ENCODE data around the gene CMIP. TPM values are rescaled to one million over a fixed set of nuclear protein-coding genes. Genes with fewer than 3 reads are reported as not detected.
"Not testable (repeated sequence)": the region's sequence is repeated elsewhere in the genome, so short reads cannot be mapped to it uniquely, and the experiment has no call there.

CMIP gene
- total RNA-seq, 1 experiment from 2014 or later: 16.0 TPM

DNA sequence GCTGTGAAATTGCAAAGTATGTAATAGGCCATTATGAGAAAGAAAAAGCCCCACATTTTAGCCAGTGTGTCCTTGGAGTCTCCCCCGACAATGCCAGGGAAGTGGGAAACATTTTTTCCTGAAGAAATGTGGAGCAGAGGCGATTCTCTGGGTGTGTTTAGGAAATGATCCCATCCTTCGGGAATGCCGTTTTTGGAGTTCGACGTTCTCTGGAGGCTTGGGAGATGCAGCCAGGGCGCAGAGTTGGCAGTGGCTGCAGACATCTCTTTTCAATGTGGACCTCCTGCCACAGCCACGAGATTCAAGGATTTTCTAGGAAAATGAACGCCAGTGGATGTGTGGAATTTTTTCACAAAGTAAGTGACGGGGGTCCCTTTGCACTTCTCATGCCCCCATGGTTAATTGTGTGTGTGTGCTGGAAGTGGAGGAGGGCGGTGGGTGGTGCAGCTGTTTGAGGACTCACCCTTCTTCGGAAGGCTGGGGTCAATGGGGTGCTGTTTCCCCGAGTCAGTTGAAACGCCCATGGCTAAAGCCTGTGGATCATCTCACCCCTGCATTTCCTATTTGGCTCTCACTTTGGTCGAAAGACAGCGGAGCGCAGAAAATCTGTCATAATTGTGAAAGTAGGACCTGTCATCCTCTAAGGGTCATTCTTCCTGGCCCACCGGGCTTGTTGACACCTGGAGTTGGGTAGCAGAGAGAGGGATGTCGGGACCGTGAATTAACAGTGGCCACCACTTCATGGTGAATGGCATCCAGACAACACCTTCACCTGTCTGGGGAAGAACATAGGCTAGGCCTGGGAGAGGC, 73.2 kb downstream of the CMIP start:
- in situ Hi-C loops (cut with HindIII; ENCODE audit: low pct_unique_long_range_greater_than_20kb, low sequenced_read_pairs): no loop called here
- no peak for DNase-seq (ENCODE audit: low read depth)

- no peak for DNase-seq (ENCODE audit: low read depth)
- in situ Hi-C loops (cut with HindIII; ENCODE audit: low pct_unique_long_range_greater_than_20kb, low sequenced_read_pairs): no loop called here
Observed at GRCh38 chr16:81518439-81518757, 73.8 kb downstream of the CMIP start.

- in situ Hi-C loops (cut with HindIII; ENCODE audit: low pct_unique_long_range_greater_than_20kb, low sequenced_read_pairs): no loop called here
- no peak for DNase-seq (ENCODE audit: low read depth)
Observed at GRCh38 chr16:81519301-81520150, 74.9 kb downstream of the CMIP start.

DNA sequence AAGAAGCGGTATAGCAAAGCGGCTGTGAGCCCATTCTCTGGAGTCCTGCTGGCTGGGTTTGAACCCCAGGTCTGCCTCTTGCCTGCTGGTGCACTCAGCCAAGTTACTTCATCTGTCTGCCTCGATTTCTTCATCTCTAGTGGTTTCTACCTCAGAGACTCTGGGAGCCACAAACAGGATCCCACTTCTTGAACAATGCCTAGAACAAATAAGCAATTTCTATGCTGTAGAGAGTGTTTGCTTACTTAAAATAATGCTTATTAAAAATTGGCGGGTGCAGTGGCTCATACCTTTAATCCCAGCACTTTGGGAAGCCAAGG, 75.5 kb downstream of the CMIP start:
- no peak for DNase-seq (ENCODE audit: low read depth)
- in situ Hi-C loops (cut with HindIII; ENCODE audit: low pct_unique_long_range_greater_than_20kb, low sequenced_read_pairs): no loop called here

GRCh38 chr16:81520560-81521135, 76.0 kb downstream of the CMIP start:
- DNase-seq (ENCODE audit: low read depth): no peak
- in situ Hi-C loops (cut with HindIII; ENCODE audit: low pct_unique_long_range_greater_than_20kb, low sequenced_read_pairs): no loop called here

- peak; percentile 82 for DNase-seq (ENCODE audit: low read depth)
- in situ Hi-C loops (cut with HindIII; ENCODE audit: low pct_unique_long_range_greater_than_20kb, low sequenced_read_pairs): no loop called here
Observed at GRCh38 chr16:81521141-81521626, 76.6 kb downstream of the CMIP start.

- DNase-seq (ENCODE audit: low read depth): no peak
Observed at GRCh38 chr16:81522108-81522701, 77.6 kb downstream of the CMIP start.

DNA sequence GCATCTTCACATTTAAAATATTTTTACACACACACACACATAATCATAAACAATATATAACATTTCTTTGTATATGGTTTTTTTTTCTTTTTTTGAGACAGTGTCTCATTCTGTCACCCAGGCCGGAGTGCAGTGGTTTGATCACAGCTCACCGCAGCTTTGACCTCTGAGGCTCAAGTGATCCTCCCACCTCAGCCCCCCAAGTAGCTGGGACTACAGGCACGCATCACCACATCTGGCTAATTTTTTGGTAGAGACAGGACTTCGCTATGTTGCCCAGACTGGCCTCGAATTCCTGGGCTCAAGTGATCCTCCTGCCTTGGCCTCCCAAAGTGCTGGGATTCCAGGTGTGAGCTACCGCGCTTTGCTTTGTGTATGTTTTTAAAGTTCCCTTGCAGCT, 78.2 kb downstream of the CMIP start:
- in situ Hi-C loops (cut with HindIII; ENCODE audit: low pct_unique_long_range_greater_than_20kb, low sequenced_read_pairs); DNase-seq (ENCODE audit: low read depth): not testable (repeated sequence)

More at GRCh38 chr16:81522108-81522701, 77.6 kb downstream of the CMIP start:
- in situ Hi-C loops (cut with HindIII; ENCODE audit: low pct_unique_long_range_greater_than_20kb, low sequenced_read_pairs): no loop called here

DNA sequence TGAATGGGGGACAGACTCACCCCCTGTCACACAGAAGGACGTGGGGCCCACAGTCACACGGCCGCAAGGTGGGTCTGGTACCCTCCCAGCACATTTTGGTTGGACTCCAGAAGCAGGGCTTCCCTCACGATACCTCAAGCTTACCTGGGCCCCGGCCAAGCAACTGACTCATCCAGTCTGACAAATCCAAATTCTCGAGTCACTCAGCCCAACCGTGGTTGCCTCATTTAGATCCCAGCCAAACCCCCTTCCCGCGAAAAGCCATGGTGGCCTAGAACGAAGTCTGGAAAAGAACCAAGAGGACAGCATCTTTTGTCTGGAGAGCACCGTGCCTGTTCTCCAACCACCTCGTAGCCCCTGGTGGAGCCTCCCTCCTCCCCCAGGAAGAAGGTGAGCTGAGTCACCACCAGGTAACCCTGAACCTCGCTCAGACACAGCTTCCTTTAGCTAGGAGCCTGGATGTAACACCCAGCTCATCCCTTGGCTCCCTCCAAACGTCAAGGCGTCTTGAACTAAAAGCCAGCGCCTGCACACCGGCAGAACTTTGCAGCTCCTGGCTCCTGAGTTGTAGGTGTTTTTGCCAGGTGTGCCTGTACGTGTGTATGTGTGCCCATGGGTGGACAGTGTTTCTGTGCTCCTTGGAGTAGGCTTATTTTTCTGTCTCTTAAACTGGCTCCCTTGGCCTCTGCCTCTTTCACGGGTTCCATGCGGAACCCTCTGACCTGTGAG, 78.9 kb downstream of the CMIP start:
- in situ Hi-C loops (cut with HindIII; ENCODE audit: low pct_unique_long_range_greater_than_20kb, low sequenced_read_pairs): no loop called here
- DNase-seq (ENCODE audit: low read depth): peak; percentile 49

DNA sequence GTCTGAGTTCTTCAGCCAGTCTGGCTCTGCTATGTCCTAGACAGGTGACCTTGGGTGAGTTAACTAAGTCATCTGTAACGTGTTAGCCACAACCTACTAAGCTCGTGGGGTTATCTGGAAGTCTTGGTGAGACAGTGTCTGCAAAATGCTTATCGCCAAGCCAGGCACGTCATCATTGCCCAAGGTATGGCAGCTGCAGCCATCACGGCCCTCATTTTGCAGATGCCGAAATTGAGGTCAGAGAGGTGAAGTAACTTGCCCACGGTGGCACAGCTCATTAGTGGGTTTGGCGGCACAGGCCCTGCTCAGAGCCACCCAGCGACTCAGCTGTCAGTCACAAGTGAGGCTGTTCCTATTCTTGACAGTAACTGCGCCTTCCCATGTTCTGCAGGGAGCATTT, 79.8 kb downstream of the CMIP start:
- in situ Hi-C loops (cut with HindIII; ENCODE audit: low pct_unique_long_range_greater_than_20kb, low sequenced_read_pairs): no loop called here
- DNase-seq (ENCODE audit: low read depth): no peak

DNA sequence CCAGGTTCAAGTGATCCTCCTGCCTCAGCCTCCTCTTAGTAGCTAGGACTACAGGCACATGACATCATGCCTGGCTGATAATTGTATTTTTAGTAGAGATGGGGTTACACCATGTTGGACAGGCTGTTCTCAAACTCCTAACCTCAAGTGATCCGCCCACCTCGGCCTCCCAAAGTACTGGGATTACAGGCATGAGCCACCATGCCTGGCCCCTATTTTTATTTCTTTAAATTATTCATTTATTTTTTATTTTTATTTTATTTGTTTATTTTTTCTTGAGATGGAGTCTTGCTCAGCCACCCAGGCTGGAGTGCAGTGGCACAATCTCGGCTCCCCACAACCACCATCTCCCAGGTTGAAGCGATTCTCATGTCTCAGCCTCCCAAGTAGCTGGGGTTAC, 80.3 kb downstream of the CMIP start:
- in situ Hi-C loops (cut with HindIII; ENCODE audit: low pct_unique_long_range_greater_than_20kb, low sequenced_read_pairs); DNase-seq (ENCODE audit: low read depth): not testable (repeated sequence)

DNA sequence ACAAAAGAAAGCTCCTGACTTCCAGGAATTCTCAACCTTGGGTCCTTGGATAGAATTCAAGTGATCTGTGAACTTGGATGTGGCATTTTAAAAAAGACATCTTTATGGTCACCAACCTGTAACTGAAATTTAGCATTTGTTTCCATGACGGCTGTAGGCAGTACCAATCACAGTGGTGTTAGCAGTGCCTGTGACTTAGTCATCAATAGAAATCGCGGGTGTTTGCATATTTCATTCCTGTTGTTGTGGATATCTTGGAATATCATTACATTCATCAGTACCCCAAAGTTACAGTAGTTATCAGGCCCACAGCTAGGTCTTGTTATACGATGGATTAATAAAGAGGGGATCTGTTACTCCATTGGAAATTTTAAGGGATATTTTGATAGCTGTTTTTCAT, 81.6 kb downstream of the CMIP start:
- no peak for DNase-seq (ENCODE audit: low read depth)
- in situ Hi-C loops (cut with HindIII; ENCODE audit: low pct_unique_long_range_greater_than_20kb, low sequenced_read_pairs): no loop called here

DNA sequence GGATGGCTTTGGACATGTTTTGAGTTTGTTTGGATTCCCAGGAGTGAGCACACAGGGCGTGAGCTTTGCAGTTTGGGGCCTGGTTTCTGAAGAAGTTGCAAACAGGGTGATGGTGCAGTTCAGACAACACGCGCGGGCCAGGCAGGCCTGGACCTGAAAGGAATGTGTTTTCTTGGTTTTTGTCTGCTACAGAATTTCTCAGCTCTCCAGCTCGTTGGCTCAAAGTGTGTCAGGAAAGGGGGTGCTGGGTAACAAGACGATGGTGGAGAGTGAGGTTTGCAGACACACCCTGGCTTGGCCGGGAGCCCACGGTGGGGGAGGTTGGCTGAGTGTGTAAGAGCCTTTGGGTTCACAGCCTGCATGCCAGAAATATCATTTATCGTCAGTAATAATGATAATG, 82.3 kb downstream of the CMIP start:
- peak; percentile 93 for DNase-seq (ENCODE audit: low read depth)
- in situ Hi-C loops (cut with HindIII; ENCODE audit: low pct_unique_long_range_greater_than_20kb, low sequenced_read_pairs): no loop called here

- no peak for DNase-seq (ENCODE audit: low read depth)
- in situ Hi-C loops (cut with HindIII; ENCODE audit: low pct_unique_long_range_greater_than_20kb, low sequenced_read_pairs): no loop called here
Observed at GRCh38 chr16:81527477-81528178, 83.0 kb downstream of the CMIP start.

DNA sequence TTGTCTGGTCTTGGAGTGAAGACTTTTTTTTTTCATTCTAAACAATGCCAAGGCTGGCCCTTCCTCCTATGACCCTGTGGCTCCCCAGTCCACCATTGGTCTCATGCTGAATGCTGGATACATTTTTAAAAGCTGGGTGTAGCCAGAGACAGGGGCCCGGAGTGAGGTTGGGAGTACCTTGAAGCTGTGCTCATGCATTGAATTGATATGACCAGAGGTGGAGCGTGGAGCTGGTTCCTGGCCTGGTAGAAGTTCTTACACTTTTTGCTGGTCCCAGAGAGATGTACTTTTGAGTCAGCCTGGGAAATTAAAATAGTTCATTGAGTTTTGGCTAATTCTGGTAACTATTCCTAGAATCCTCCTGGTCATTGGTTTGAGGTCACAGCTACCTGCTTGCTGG, 83.6 kb downstream of the CMIP start:
- no peak for DNase-seq (ENCODE audit: low read depth)
- in situ Hi-C loops (cut with HindIII; ENCODE audit: low pct_unique_long_range_greater_than_20kb, low sequenced_read_pairs): no loop called here

GRCh38 chr16:81530296-81530721, 85.7 kb downstream of the CMIP start:
- DNase-seq (ENCODE audit: low read depth): no peak
- in situ Hi-C loops (cut with HindIII; ENCODE audit: low pct_unique_long_range_greater_than_20kb, low sequenced_read_pairs): no loop called here

- DNase-seq (ENCODE audit: low read depth): no peak
- in situ Hi-C loops (cut with HindIII; ENCODE audit: low pct_unique_long_range_greater_than_20kb, low sequenced_read_pairs): no loop called here
Observed at GRCh38 chr16:81530814-81531213, 86.2 kb downstream of the CMIP start.

DNA sequence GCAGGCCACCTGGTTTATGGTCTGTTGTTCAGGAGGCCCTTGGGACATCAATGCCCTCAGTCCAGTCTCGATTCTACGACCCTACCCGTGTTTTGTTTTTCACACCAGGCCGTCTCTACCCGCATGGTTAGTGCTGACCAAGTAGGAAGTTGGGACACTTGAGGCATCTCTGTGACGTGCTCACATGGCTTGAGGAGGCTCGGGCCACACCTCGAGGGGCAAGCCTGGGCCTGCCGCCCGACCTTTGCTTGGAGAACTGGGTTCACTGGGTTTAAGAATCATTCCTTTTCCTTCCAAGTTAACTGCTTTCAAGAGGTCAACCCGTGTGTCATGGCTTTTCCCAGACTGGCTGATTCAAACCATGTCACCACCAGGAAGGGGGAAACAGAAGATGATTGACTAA, 86.8 kb downstream of the CMIP start:
- in situ Hi-C loops (cut with HindIII; ENCODE audit: low pct_unique_long_range_greater_than_20kb, low sequenced_read_pairs): no loop called here
- peak; percentile 98 for DNase-seq (ENCODE audit: low read depth)

All from Caki2 (cell line).